HG03354 (cell line): ENCODE measurements around the gene UBE2E1.
A peak's percentile ranks its signal among the peaks of the same experiment; 100 is the strongest.

ENCODE experiments used
- ATAC-seq: cut with Tn5 transposase; IDR thresholded peaks from one replicate; pipeline ENCODE4 v1.9.1; 2021; ENCODE audit warnings: mild to moderate bottlenecking; ENCODE audit not compliant: unreplicated experiment, poor library complexity, severe bottlenecking

Gene UBE2E1

GRCh38 chr3:23805633-23806533 lies at the start of gene UBE2E1:
TSS of gene UBE2E1 (plus strand) at chr3:23805955. CDS start at chr3:23807270, 1,315 bp downstream.
- peak; percentile 70 for ATAC-seq

DNA sequence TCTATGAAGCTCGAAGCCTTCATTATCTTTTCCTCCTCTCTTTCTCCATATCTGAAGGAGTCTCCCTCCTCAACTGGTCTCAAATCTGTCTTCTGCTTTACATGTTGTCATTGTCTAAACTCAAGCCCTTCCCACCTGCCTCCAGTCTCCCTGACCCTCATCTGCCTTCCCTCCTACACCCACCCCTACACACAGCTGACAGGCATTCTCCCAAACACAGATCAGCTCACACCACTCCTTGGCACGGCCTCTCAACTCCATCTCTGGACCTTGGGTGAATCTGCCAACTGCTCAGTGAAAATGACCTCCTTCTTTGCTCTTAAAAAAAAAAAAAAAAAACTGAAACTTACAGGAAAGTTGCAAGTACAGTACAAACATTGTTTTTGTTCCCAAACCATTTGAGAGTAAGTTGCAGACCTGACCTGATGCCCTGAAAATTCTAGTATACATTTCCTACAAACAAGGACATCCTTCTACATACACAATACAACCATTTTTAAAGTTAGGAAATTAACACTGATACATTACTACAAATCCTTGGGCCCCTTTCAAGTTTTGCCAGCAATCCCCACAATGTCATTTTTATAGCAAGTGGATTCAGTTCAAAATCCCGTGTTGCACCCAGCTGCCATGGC lies 49.4 kb upstream of the UBE2E1 start:
- ATAC-seq, result no peak

DNA sequence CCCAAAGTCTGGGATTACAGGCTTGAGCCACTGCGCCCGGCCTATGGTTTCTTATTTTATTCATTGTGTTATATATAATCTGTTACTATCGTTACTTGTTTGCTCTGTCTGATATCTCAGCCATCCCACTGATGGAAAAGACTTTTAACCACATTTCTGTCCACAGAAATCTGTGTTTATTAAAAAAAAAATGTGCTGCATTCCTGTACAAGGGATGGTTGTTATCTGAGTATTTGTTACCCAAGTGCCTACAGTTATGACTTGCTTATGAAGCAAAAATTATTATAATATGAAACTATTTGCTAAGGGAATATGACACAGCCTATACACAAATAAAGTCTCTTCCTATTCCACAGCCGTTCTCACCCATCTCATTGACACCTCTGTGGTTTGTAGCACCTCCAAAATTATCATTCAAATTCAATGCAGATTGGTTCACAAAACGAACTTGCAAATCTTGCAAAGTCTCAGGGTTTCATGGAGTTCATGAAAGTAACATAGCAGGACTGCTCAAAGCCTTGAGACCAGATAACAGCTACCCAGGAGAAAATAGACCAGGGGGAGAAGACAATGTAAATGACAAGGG lies 47.4 kb upstream of the UBE2E1 start:
- no peak for ATAC-seq

DNA sequence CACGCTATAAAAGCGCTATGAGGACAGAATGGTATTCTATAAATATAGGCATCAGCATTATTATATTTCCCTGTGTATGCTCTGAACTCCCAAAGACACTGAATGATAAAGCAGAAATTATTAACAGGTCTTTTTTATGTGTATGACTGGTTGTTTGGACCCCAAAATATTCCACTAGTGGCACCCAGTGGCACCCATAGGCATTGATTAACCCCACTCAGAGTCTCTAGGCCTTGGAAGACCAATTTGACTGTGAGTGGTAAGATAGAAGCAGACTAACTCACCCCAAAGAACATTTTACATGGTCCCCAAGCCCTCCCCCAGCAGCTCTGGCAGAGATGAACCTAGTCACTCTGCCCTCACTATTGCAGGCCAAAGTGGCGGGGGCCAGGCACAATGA lies 45.4 kb upstream of the UBE2E1 start:
- peak; percentile 27 for ATAC-seq

DNA sequence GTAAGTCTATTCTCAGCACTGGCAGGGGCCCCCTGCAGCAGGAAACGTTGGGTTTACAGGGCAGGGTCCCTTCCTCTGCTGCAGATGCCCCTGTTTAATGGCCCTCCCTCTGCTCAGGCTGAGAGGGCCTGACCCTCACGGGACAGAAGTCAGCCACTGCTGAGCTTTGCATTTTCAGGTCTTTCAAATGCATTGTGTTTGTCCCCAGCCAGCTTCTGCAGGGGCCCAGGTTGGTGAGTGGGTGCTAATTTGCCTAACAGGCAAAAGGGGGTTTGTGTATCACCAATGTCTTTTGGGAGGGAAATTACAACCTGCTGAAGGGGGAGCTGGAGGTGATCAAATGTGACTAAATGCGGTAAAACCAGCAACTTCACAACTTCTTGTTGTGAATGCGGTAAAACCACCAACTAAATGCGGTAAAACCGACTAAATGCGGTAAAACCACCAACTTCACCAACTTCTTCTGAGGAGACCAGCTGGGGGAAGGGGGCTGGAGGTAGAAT lies 44.8 kb upstream of the UBE2E1 start:
- ATAC-seq, result peak; percentile 38

- peak; percentile 27 for ATAC-seq
Observed at GRCh38 chr3:23761440-23761896, 44.3 kb upstream of the UBE2E1 start.

DNA sequence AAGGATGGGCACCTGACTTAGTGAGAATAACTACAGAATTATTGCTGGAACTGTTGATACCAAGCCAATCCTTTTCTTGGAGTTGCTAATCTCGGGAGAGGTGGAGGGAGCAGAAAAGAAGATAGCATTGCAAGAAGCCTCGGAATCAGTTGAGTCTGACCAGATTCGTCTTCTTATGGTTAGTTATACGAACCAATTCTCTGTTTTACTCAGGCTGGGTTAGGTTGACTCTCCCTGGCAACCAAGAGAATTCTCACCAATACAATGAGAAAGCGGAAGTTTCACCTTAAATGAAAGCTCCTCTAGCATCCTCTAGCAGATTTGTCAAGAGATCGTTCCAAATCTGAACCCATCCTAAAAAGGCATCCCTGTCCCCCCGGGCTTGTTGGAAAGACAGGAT lies 43.5 kb upstream of the UBE2E1 start:
- peak; percentile 86 for ATAC-seq

- ATAC-seq, result no peak
Observed at GRCh38 chr3:23762759-23763477, 42.8 kb upstream of the UBE2E1 start.

- no peak for ATAC-seq
Observed at GRCh38 chr3:23764407-23764806, 41.3 kb upstream of the UBE2E1 start.

DNA sequence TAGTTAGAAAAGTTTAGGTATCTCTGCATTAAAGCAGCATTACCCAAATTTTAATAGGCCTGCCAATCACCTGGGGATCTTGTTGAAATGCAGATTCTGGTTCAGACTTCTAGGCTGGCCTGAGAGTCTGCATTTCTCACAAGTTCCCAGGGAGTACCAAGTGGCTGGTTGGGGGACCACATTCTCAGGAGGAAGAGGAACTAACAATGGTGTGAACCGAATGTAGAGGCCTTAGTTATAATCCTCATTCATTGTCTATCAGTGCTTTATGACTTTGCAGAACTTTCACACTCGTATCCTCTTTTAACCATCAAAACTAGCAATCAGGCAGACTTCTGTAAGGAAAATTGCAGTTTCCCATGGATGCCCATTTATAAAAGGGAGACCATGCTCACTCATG lies 38.2 kb upstream of the UBE2E1 start:
- no peak for ATAC-seq

DNA sequence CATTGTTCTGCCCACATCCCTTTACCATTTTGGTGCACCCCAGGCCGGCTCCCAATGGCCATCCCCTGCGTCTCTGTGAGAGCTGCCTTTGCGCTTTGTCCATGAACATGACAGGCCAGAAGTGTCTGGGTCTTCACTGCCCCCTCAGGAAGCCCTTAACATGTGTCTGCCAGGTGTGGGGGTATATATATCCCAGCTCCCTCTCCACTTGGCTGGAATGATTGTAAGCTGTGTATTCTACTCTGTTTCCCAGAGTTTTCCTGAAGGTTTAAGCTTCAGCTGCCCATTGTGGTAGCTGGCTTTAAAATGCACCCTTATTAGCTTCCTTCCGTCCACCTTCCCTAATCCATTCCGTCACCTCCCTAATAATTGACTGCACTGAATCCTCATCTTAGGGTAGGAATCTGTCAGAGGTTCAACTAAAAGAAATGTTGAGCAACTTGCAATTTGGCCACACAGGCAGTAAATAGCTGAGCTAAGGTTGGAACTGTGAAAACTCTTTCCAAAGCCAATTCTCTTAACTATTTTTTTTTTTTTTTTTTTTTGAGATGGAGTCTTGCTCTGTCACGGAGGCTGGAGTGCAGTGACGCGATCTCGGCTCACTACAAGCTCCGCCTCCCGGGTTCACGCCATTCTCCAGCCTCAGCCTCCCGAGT lies 30.4 kb upstream of the UBE2E1 start:
- no peak for ATAC-seq

- ATAC-seq, result no peak
Observed at GRCh38 chr3:23776352-23776891, 29.3 kb upstream of the UBE2E1 start.

- ATAC-seq, result no peak
Observed at GRCh38 chr3:23778446-23778845, 27.3 kb upstream of the UBE2E1 start.

DNA sequence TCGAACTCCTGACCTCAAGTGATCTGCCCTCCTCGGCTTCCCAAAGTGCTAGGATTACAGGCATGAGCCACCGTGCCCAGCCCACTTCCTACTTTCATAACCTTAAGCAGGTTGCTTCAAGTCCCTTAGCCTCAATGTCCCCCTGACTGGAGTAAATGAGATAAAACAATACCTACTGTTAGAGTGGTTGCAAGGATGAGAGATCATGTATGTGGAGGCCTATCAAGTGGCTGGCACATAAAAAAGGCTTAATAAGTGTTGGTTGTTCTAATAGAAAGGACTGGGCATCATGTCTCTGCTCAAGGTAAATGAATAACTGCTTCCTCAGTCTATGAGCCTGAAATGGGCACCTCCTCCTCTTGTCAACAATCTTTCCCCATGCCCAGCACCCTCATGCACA lies 25.9 kb upstream of the UBE2E1 start:
- ATAC-seq, result no peak

GRCh38 chr3:23781051-23781450 lies 24.7 kb upstream of the UBE2E1 start:
- no peak for ATAC-seq

DNA sequence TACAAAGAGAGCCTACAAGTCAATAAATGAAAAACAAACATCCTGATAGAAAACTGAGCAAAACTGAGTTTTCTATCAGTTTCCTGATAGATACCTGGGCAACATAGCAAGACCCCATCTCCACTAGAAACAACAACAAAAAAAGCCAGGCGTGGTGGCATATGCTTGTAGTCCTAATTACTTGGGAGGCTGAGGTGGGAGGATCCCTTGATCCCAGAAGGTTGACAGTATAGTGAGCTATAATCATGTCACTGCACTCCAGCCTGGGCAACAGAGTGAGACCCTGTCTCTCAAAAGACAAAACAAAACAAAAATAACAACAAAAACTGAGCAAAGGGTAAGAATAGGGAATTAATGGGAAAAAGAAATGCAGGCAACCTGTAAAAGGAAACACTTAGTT lies 23.9 kb upstream of the UBE2E1 start:
- no peak for ATAC-seq

- ATAC-seq, result no peak
Observed at GRCh38 chr3:23785097-23785645, 20.6 kb upstream of the UBE2E1 start.

DNA sequence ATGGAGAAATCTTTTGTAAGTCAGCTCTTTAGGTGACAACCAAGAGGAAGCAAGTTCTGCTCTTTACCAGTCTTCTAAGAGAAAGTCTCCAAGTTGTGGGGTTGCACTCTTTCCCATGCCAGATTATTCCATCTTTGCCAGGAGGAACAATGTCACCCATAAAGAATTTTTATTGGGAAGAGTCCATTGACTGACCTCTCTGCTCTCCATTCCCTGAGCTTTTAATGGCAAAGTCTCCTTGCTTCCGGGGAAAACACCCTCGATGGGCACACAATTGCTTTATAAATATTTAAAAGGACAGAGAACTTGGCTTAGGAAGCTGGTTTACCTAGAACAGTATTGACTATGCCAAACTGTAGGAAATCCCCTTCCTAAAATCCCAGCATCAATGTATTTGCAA lies 19.9 kb upstream of the UBE2E1 start:
- ATAC-seq, result no peak

DNA sequence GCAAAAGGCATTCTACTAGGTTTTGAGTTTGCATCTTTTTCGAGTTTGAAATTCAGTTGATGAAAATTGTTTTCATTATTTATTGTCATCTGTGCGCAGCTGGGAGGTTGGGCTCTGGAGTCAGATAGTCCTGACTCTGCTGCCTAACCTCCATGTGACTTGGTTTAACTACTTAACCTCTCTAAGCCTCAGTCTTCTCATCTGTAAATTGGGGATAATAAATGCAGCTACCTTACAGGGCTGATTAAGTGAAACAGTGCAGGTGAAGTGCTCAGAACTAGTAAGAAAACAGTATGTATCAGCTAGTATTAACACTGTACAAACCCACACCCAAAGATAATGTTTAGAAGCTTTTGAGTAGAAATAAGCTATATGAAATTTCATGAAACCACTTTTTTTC lies 14.1 kb upstream of the UBE2E1 start:
- no peak for ATAC-seq
